ENCODE measurements around the gene F2RL3. TPM values are rescaled to one million over a fixed set of nuclear protein-coding genes. Genes with fewer than 3 reads are reported as not detected.
"Not testable (repeated sequence)": the region's sequence is repeated elsewhere in the genome, so short reads cannot be mapped to it uniquely, and the experiment has no call there.

Gene F2RL3
- total RNA-seq, 2 donors from 2014 or later: 0.36 to 6.2 TPM

DNA sequence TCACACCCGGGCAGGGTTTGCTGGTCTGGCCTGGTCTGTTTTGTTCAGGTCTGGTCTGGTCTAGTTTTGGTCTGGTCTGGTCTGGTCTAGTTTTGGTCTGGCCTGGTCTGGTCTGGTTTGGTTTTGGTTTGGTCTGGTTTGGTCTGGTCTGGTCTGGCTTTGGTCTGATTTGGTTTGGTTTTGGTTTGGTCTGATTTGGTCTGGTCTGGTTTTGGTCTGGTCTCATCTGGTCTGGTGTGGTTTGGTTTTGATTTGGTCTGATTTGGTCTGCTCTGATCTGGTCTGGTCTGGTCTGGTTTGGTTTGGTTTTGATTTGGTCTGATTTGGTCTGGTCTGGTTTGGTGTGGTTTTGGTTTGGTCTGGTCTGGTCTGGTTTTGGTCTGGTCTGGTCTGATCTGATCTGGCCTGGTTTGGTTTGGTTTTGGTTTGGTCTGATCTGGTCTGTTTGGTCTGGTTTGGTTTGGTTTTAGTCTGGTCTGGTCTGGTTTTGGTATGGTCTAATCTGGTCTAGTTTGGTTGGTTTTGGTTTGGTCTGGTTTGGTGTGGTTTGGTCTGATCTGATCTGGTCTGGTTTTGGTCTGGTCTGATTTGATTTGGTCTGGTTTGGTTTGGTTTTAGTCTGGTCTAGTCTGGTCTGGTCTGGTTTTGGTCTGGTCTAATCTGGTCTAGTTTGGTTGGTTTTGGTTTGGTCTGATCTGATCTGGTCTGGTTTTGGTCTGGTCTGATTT is 14.4 kb upstream of the F2RL3 start:
- Histone ChIP-seq H3K9me3 (no peaks in the 10 kb centered on the region), H3K27ac (peak overlapping the region in 1 of 2 donors; percentile 29), H3K27me3 (replicated peaks; ENCODE audit: insufficient read depth) (no peaks in the 10 kb centered on the region), H3K4me1 (replicated peaks) (no peaks in the 10 kb centered on the region), H3K36me3 (peaks cover 16 to 38% of the 10 kb centered on the region in 2 donors), H3K4me3 (no peak overlapping the region)
- TF ChIP-seq POLR2A (IDR thresholded peaks at IDR 0.05): no peak
- TF ChIP-seq, protein P1, sequence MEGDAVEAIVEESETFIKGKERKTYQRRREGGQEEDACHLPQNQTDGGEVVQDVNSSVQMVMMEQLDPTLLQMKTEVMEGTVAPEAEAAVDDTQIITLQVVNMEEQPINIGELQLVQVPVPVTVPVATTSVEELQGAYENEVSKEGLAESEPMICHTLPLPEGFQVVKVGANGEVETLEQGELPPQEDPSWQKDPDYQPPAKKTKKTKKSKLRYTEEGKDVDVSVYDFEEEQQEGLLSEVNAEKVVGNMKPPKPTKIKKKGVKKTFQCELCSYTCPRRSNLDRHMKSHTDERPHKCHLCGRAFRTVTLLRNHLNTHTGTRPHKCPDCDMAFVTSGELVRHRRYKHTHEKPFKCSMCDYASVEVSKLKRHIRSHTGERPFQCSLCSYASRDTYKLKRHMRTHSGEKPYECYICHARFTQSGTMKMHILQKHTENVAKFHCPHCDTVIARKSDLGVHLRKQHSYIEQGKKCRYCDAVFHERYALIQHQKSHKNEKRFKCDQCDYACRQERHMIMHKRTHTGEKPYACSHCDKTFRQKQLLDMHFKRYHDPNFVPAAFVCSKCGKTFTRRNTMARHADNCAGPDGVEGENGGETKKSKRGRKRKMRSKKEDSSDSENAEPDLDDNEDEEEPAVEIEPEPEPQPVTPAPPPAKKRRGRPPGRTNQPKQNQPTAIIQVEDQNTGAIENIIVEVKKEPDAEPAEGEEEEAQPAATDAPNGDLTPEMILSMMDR (IDR thresholded peaks at IDR 0.05): no peak
- TF ChIP-seq POLR2AphosphoS5 (IDR thresholded peaks at IDR 0.05): no peak
- 45% methylated on average over 1 of the region's 1 CpG for WGBS
- intact Hi-C loops (cut with DNase I): no loop called here
- DNase-seq (ENCODE audit: low spot score): no peak

DNA sequence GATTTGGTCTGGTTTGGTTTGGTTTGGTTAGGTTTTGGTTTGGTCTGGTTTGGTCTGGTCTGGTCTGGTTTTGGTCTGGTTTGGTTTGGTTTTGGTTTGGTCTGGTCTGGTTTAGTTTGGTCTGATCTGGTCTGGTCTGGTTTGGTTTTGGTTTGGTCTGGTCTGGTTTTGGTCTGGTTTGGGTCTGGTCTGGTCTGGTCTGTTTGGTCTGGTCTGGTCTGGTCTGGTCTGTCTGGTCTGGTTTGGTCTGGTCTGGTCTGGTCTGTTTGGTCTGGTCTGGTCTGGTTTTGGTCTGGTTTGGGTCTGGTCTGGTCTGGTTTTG is 13.9 kb upstream of the F2RL3 start:
- H3K4me1 ChIP-seq (replicated peaks); DNase-seq (ENCODE audit: low spot score); H3K27ac ChIP-seq; H3K9me3 ChIP-seq; intact Hi-C loops (cut with DNase I); H3K4me3 ChIP-seq; H3K27me3 ChIP-seq (replicated peaks; ENCODE audit: insufficient read depth): not testable (repeated sequence)
- H3K36me3 ChIP-seq: peaks cover 12 to 39% of the 10 kb centered on the region in 2 donors

DNA sequence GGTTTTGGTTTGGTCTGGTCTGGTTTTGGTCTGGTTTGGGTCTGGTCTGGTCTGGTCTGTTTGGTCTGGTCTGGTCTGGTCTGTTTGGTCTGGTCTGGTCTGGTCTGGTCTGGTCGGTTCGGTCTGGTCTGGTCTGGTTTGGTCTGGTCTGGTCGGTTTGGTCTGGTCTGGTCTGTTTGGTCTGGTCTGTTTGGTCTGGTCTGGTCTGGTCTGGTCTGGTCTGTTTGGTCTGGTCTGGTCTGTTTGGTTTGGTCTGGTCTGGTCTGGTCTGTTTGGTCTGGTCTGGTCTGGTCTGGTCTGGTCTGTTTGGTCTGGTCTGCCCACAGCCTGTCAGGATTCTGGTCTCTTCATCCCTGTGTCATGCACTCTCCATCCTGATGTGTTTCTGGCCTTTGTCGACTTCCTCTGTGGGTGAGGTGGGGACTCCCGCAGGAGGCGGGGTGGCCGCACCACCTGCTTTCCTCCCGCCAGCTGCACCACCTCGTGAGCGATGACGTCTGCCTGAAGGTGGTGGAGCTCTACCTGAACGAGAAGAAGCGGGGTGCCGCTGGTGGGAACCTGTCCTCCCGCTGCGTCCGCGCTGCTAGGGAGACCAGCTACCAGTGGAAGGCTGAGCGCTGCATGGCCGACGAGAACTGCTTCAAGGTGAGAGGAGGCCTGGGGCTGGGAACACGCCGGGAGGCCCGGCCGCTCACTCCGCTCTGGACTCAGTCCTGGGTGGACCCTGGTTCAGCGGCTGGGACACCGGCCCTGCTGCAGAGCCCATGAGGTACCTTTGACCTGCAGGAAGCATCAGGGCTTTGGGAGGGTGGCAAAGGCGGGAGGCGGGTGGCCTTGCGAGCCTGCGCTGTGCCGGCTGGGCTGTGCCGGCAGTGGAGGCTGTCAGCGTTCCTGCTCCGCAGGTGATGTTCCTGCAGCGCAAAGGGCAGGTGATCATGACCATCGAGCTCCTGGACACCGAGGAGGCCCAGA is 12.9 kb upstream of the F2RL3 start:
- no peaks in the 10 kb centered on the region for H3K9me3 ChIP-seq
- intact Hi-C loops (cut with DNase I): no loop called here
- WGBS: 89% methylated on average over 38 of the region's 39 CpGs
- no peaks in the 10 kb centered on the region for H3K4me1 ChIP-seq (replicated peaks)
- no peak overlapping the region for H3K27ac ChIP-seq
- H3K27me3 ChIP-seq (replicated peaks; ENCODE audit: insufficient read depth): no peaks in the 10 kb centered on the region
- TF ChIP-seq POLR2A (IDR thresholded peaks at IDR 0.05) (no peak), POLR2AphosphoS5 (IDR thresholded peaks at IDR 0.05) (no peak)
- TF ChIP-seq, protein P1 (IDR thresholded peaks at IDR 0.05): no peak
- H3K36me3 ChIP-seq: peaks cover 12 to 34% of the 10 kb centered on the region in 2 donors
- no peak overlapping the region for H3K4me3 ChIP-seq
- DNase-seq (ENCODE audit: low spot score): no peak

DNA sequence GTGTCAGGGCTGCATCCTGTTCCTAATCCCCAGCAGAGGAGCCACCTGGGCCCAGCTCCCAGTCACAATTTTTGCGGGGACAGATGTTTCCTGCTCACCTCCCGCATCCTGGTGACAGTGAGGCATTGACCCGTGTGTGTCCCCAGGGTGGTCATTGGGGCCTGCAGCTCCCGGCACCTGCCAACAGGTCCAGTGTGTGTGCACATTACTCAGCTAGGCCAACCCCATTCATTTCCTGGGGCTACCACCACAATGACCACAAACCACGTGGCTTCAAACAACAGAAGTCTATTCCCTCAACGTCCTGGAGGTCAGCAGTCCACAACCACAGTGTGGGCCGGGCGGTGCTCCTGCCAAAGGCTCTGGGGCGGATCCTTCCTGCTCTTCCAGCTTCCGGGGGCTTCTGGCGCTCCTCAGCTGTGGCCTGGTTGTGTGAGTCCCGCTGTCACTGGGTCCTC is 11.9 kb upstream of the F2RL3 start:
- Histone ChIP-seq H3K27ac (no peak overlapping the region), H3K9me3 (no peaks in the 10 kb centered on the region), H3K27me3 (replicated peaks; ENCODE audit: insufficient read depth) (no peaks in the 10 kb centered on the region), H3K36me3 (peaks cover 12 to 34% of the 10 kb centered on the region in 2 donors), H3K4me3 (no peak overlapping the region), H3K4me1 (replicated peaks) (no peaks in the 10 kb centered on the region)
- TF ChIP-seq, protein P1 (IDR thresholded peaks at IDR 0.05): no peak
- TF ChIP-seq POLR2A (IDR thresholded peaks at IDR 0.05): no peak
- TF ChIP-seq POLR2AphosphoS5 (IDR thresholded peaks at IDR 0.05): no peak
- DNase-seq (ENCODE audit: low spot score): no peak
- intact Hi-C loops (cut with DNase I): no loop called here
- 84% methylated on average over 11 of the region's 12 CpGs for WGBS

DNA sequence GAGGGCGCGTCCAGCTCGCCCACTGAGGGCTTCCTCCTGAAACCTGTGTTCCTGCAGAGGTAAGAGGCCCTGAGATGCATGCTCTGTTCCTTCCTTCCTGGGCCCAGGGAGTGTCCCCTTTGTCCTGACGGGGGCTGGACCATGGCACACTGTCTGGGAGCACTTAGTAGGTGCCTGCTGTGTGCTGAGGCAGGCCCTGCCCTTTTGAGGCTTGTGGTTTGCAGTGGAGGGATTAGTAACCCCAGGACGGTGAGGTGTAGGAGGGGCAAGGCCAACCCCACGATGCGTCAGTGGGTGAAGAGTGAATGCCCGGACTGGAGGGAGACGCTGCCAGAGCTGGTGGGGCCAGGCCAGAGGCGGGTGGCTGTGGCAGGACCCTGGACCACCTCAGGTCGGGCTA is 11.2 kb upstream of the F2RL3 start:
- intact Hi-C loops (cut with DNase I): no loop called here
- TF ChIP-seq POLR2A (IDR thresholded peaks at IDR 0.05) (no peak), POLR2AphosphoS5 (IDR thresholded peaks at IDR 0.05) (no peak)
- TF ChIP-seq, protein P1 (IDR thresholded peaks at IDR 0.05): no peak
- H3K36me3 ChIP-seq: peaks cover 12 to 34% of the 10 kb centered on the region in 2 donors
- H3K27me3 ChIP-seq (replicated peaks; ENCODE audit: insufficient read depth): no peaks in the 10 kb centered on the region
- no peaks in the 10 kb centered on the region for H3K4me1 ChIP-seq (replicated peaks)
- H3K9me3 ChIP-seq: no peaks in the 10 kb centered on the region
- no peak overlapping the region for H3K27ac ChIP-seq
- DNase-seq (ENCODE audit: low spot score): no peak
- 93% methylated on average over 11 of the region's 11 CpGs for WGBS
- H3K4me3 ChIP-seq: no peak overlapping the region
